Endodermal cell (in vitro differentiated cells): ENCODE results near the gene MBD4. TPM values are rescaled to one million over a fixed set of nuclear protein-coding genes. Genes with fewer than 3 reads are reported as not detected.

ENCODE experiments used
- DNase-seq: peaks from one replicate; pipeline ENCODE4 v3.0.0-alpha.2; 2017
- H3K27ac ChIP-seq: 2 replicates; pipeline ENCODE4 v1.5.1; 2013; ENCODE audit warnings: mild to moderate bottlenecking, low read depth, low read length, moderate library complexity
- H3K27me3 ChIP-seq: 2 replicates; pipeline ENCODE4 v1.6.1; 2013; ENCODE audit warnings: mild to moderate bottlenecking, low read length, moderate library complexity; ENCODE audit not compliant: insufficient read depth, control insufficient read depth, poor library complexity, severe bottlenecking
- H3K36me3 ChIP-seq: 2 replicates; pipeline ENCODE4 v1.7.0; 2013; ENCODE audit warnings: mild to moderate bottlenecking, low read length, moderate library complexity; ENCODE audit not compliant: control insufficient read depth, insufficient read depth
- H3K4me1 ChIP-seq: one replicate; pipeline ENCODE4 v1.7.0; 2013; ENCODE audit warnings: low read length; ENCODE audit not compliant: control insufficient read depth, insufficient read depth
- H3K4me3 ChIP-seq: 2 replicates; pipeline ENCODE4 v1.5.1; 2013; ENCODE audit warnings: mild to moderate bottlenecking, low read length, moderate library complexity
- H3K9ac ChIP-seq: 2 replicates; pipeline ENCODE4 v1.6.1; 2013; ENCODE audit warnings: mild to moderate bottlenecking, low read length, moderate library complexity; ENCODE audit not compliant: poor library complexity, severe bottlenecking; ENCODE audit errors: extremely low read depth
- H3K9me3 ChIP-seq: 2 replicates; pipeline ENCODE4 v1.6.1; 2013; ENCODE audit warnings: mild to moderate bottlenecking, low read length, moderate library complexity; ENCODE audit not compliant: control insufficient read depth
- H3K27ac Mint-ChIP-seq: 2 replicates; pipeline ENCODE4 v1.8.0; 2020; ENCODE audit warnings: mixed read lengths
- H3K27me3 Mint-ChIP-seq: 2 replicates; pipeline ENCODE4 v1.8.0; 2021; ENCODE audit warnings: mild to moderate bottlenecking, mixed read lengths; ENCODE audit not compliant: insufficient read depth
- H3K36me3 Mint-ChIP-seq: 2 replicates; pipeline ENCODE4 v1.8.0; 2020; ENCODE audit warnings: low read depth, mixed read lengths
- H3K4me1 Mint-ChIP-seq: 2 replicates; pipeline ENCODE4 v1.8.0; 2020; ENCODE audit warnings: mixed read lengths
- H3K4me3 Mint-ChIP-seq: 2 replicates; pipeline ENCODE4 v1.8.0; 2020; ENCODE audit warnings: mild to moderate bottlenecking, moderate library complexity, mixed read lengths
- H3K9me3 Mint-ChIP-seq: 2 replicates; pipeline ENCODE4 v1.8.0; 2020; ENCODE audit warnings: mild to moderate bottlenecking, mixed read lengths
- WGBS, 2 experiments: methylation state at CpG; one replicate each; pipeline versions ENCODE4 v1.1.5 to v1.1.7; 2013; ENCODE audit warnings: missing lambda C conversion rate in 2 of 2, mixed read lengths in 1 of 2; ENCODE audit not compliant: insufficient coverage in 1 of 2, insufficient read length in 1 of 2; 5-methylcytosine and 5-hydroxymethylcytosine counted together
- total RNA-seq, 2 donors: library from RNA; stranded (reverse); fragmentation: NEBNext Ultra II Directional in 1 of 2; extraction: Animal tissue kit (Norgen Biotek cat#: 25700) in 1 of 2; gene quantifications; 2 replicates in 1 of 2; 3 replicates in 1 of 2; pipeline ENCODE4 v1.2.1, GENCODE V29; 2021
- TF ChIP-seq, protein P1 (sequence below): fragments of 200-600 bp; sonication (generic); conservative IDR thresholded peaks from 2 replicates; pipeline ENCODE4 v1.5.0; 2021; ENCODE audit warnings: antibody characterized with exemption, mild to moderate bottlenecking

The MBD4 gene
- total RNA-seq, 2 donors from 2014 or later: 39.5 to 45.5 TPM

DNA sequence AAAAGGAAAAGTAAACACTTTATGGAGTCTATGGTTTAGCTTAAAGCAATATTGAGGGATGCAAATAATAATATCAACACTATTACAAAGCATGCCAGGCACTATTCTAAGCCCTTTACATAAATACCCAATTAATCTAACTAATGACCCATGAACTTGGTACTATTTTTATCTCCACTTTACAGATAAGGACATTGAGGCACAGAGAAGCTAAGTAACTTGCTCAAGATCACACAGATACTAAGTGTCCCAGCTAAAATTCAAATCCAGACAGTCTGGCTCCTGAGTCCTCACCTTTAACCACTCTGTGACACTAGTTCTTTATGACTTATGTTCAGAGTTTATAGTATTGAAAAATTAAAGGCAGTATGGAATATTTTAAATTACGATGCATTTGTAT, 5.6 kb downstream of the MBD4 start:
- Histone ChIP-seq H3K4me1 (peaks cover 3% of the 10 kb centered on the region), H3K36me3 (peaks cover 80% of the 10 kb centered on the region)

DNA sequence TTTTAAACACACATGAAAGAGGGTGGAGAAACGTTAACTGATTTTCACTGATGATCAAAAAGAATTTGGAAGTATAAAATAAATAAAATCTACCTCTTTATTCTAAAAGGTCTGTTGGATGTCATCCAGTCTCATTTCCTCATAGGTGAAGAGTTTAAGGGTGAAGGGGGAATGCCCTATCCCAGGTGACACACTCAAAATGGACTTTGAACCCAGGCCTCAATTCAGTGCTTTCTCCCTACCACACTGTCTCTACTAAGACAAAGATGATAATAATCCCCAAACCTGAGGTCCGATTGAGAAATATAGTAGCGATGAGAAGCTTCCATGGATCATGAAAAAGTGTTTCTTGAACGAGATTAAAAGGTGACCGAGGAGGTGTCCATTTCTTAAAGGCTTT, 6.2 kb downstream of the MBD4 start:
- Histone ChIP-seq H3K4me3 (no peak overlapping the region), H3K27me3 (no peaks in the 10 kb centered on the region), H3K9me3 (no peaks in the 10 kb centered on the region), H3K9ac (no peak overlapping the region), H3K27ac (no peak overlapping the region), H3K36me3 (peaks cover 80% of the 10 kb centered on the region), H3K4me1 (peaks cover 6% of the 10 kb centered on the region)
- H3K27ac Mint-ChIP-seq: no peak overlapping the region
- no peaks in the 10 kb centered on the region for H3K9me3 Mint-ChIP-seq
- 94 to 100% methylated on average over 4 of the region's 5 CpGs for WGBS, 2 experiments
- H3K4me3 Mint-ChIP-seq: no peak overlapping the region
- peaks cover 33% of the 10 kb centered on the region for H3K4me1 Mint-ChIP-seq
- H3K27me3 Mint-ChIP-seq: no peaks in the 10 kb centered on the region
- TF ChIP-seq, protein P1, sequence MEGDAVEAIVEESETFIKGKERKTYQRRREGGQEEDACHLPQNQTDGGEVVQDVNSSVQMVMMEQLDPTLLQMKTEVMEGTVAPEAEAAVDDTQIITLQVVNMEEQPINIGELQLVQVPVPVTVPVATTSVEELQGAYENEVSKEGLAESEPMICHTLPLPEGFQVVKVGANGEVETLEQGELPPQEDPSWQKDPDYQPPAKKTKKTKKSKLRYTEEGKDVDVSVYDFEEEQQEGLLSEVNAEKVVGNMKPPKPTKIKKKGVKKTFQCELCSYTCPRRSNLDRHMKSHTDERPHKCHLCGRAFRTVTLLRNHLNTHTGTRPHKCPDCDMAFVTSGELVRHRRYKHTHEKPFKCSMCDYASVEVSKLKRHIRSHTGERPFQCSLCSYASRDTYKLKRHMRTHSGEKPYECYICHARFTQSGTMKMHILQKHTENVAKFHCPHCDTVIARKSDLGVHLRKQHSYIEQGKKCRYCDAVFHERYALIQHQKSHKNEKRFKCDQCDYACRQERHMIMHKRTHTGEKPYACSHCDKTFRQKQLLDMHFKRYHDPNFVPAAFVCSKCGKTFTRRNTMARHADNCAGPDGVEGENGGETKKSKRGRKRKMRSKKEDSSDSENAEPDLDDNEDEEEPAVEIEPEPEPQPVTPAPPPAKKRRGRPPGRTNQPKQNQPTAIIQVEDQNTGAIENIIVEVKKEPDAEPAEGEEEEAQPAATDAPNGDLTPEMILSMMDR: no peak
- no peak for DNase-seq
- H3K36me3 Mint-ChIP-seq: peaks cover 56% of the 10 kb centered on the region

More for the DNA sequence above, 5.6 kb downstream of the MBD4 start:
- H3K36me3 Mint-ChIP-seq: peaks cover 56% of the 10 kb centered on the region
- H3K9me3 ChIP-seq: no peaks in the 10 kb centered on the region
- H3K27me3 ChIP-seq: no peaks in the 10 kb centered on the region
- no peak overlapping the region for H3K9ac ChIP-seq
- no peaks in the 10 kb centered on the region for H3K27me3 Mint-ChIP-seq
- TF ChIP-seq, protein P1: no peak
- H3K27ac ChIP-seq: no peak overlapping the region
- no peak for DNase-seq
- H3K4me1 Mint-ChIP-seq: peaks cover 29% of the 10 kb centered on the region
- no peaks in the 10 kb centered on the region for H3K9me3 Mint-ChIP-seq
- 86% methylated on average over 1 of the region's 1 CpG; no CpG with 5 or more reads in 1 of the 2 experiments for WGBS, 2 experiments
- no peak overlapping the region for H3K4me3 ChIP-seq
- H3K27ac Mint-ChIP-seq: no peak overlapping the region
- no peak overlapping the region for H3K4me3 Mint-ChIP-seq

- Histone ChIP-seq H3K27me3 (peaks cover 6% of the 10 kb centered on the region), H3K27ac (no peak overlapping the region), H3K9me3 (no peaks in the 10 kb centered on the region), H3K36me3 (peaks cover 76% of the 10 kb centered on the region), H3K4me3 (no peak overlapping the region), H3K4me1 (peaks cover 6% of the 10 kb centered on the region), H3K9ac (no peak overlapping the region)
- Mint-ChIP-seq H3K36me3 (peaks cover 53% of the 10 kb centered on the region), H3K4me3 (no peak overlapping the region), H3K27ac (no peak overlapping the region), H3K4me1 (peaks cover 38% of the 10 kb centered on the region), H3K9me3 (no peaks in the 10 kb centered on the region), H3K27me3 (peaks cover 8% of the 10 kb centered on the region)
- TF ChIP-seq, protein P1: no peak
- no peak for DNase-seq
These were observed 7.1 kb downstream of the MBD4 start for GRCh38 chr3:129432671-129433070.
